HEK293 (cell line): ENCODE measurements around the gene OPCML.

ENCODE experiments used
- CTCF ChIA-PET: fragments of 350-600 bp; formaldehyde crosslinking; extraction: SDS; loops from one replicate; lab custom pipeline; 2021; ENCODE audit warnings: antibody characterized with exemption; lab: Yijun Ruan, JAX
- POLR2A ChIA-PET: fragments of 300-600 bp; formaldehyde crosslinking; extraction: SDS; loops from one replicate; lab custom pipeline; 2020; ENCODE audit warnings: antibody characterized with exemption, inconsistent platforms; lab: Yijun Ruan, JAX
- H3K27ac ChIP-seq: fragments of 200-500 bp; sonication (Bioruptor generic); 2 replicates; pipeline ENCODE4 v1.5.1; 2014; ENCODE audit warnings: low read depth, low read length, control low read depth, inconsistent platforms; ENCODE audit errors: extremely low read depth
- H3K36me3 ChIP-seq, 2 experiments: fragments of 200-500 bp in 1 of 2; sonication (Bioruptor generic) in 1 of 2; 1 replicate in 1 of 2; 2 replicates in 1 of 2; pipeline ENCODE4 v1.5.1; 2014 to 2017; ENCODE audit warnings: inconsistent platforms in 2 of 2, low read length in 2 of 2; ENCODE audit not compliant: control insufficient read depth in 2 of 2, insufficient read depth in 1 of 2
- H3K4me1 ChIP-seq: fragments of 200-500 bp; sonication (Bioruptor generic); 2 replicates; pipeline ENCODE4 v1.5.1; 2014; ENCODE audit warnings: mild to moderate bottlenecking, low read length, inconsistent platforms; ENCODE audit not compliant: control insufficient read depth, insufficient read depth
- H3K4me3 ChIP-seq: 2 replicates; pipeline ENCODE4 v1.5.1; 2011; ENCODE audit warnings: low read depth, mild to moderate bottlenecking, control low read depth, low read length, moderate library complexity
- H3K9me3 ChIP-seq: fragments of 200-500 bp; sonication (Bioruptor generic); 2 replicates; pipeline ENCODE4 v1.5.1; 2014; ENCODE audit warnings: low read depth, low read length, inconsistent platforms; ENCODE audit not compliant: control insufficient read depth, insufficient read depth
- BCL11A ChIP-seq: fragments of 450-650 bp; formaldehyde crosslinking; IDR thresholded peaks from 2 replicates; pipeline ENCODE4 v1.5.1; 2016; ENCODE audit warnings: low read depth, missing biosample characterization, missing genetic modification characterization
- IKZF3 ChIP-seq: fragments of 450-650 bp; IDR thresholded peaks from 2 replicates; pipeline ENCODE4 v1.5.0; 2018; ENCODE audit warnings: missing biosample characterization, mild to moderate bottlenecking, missing genetic modification characterization, moderate library complexity
- KLF7 ChIP-seq: fragments of 450-650 bp; formaldehyde crosslinking; IDR thresholded peaks from 2 replicates; pipeline ENCODE4 v1.5.1; 2016; ENCODE audit warnings: missing biosample characterization, missing genetic modification characterization, borderline replicate concordance
- PRDM2 ChIP-seq: fragments of 450-650 bp; formaldehyde crosslinking; IDR thresholded peaks from 2 replicates; pipeline ENCODE4 v1.5.1; 2016; ENCODE audit warnings: missing biosample characterization, missing genetic modification characterization, borderline replicate concordance
- ZNF112 ChIP-seq: fragments of 450-650 bp; formaldehyde crosslinking; IDR thresholded peaks from 2 replicates; pipeline ENCODE4 v1.5.0; 2017; ENCODE audit warnings: missing biosample characterization, missing genetic modification characterization
- ZNF140 ChIP-seq: fragments of 450-650 bp; formaldehyde crosslinking; IDR thresholded peaks from 2 replicates; pipeline ENCODE4 v1.5.1; 2016; ENCODE audit warnings: missing biosample characterization, missing genetic modification characterization
- ZNF266 ChIP-seq: fragments of 450-650 bp; formaldehyde crosslinking; IDR thresholded peaks from 2 replicates; pipeline ENCODE4 v1.5.1; 2016; ENCODE audit warnings: missing biosample characterization, missing genetic modification characterization, low read depth
- ZNF280C ChIP-seq: fragments of 450-650 bp; formaldehyde crosslinking; IDR thresholded peaks from 2 replicates; pipeline ENCODE4 v1.5.1; 2016; ENCODE audit warnings: missing biosample characterization, missing genetic modification characterization
- ZNF391 ChIP-seq: fragments of 450-650 bp; formaldehyde crosslinking; IDR thresholded peaks from 2 replicates; pipeline ENCODE4 v1.5.1; 2016; ENCODE audit warnings: low read depth, missing biosample characterization, missing genetic modification characterization, borderline replicate concordance
- ZNF521 ChIP-seq: fragments of 450-650 bp; formaldehyde crosslinking; IDR thresholded peaks from 2 replicates; pipeline ENCODE4 v1.5.1; 2017; ENCODE audit warnings: missing biosample characterization, mild to moderate bottlenecking, missing genetic modification characterization
- ZNF544 ChIP-seq: fragments of 450-650 bp; formaldehyde crosslinking; IDR thresholded peaks from 2 replicates; pipeline ENCODE4 v1.5.0; 2017; ENCODE audit warnings: missing biosample characterization, missing genetic modification characterization
- ZNF549 ChIP-seq: fragments of 450-650 bp; IDR thresholded peaks from 2 replicates; pipeline ENCODE4 v1.5.1; 2018; ENCODE audit warnings: missing biosample characterization, missing genetic modification characterization, mild to moderate bottlenecking, inconsistent platforms, moderate library complexity
- ZNF600 ChIP-seq: fragments of 450-650 bp; formaldehyde crosslinking; IDR thresholded peaks from 2 replicates; pipeline ENCODE4 v1.5.1; 2016; ENCODE audit warnings: missing biosample characterization, missing genetic modification characterization
- ZNF626 ChIP-seq: fragments of 450-650 bp; sonication (Bioruptor Pico); formaldehyde crosslinking; IDR thresholded peaks from 2 replicates; pipeline ENCODE4 v1.5.1; 2018; ENCODE audit warnings: missing biosample characterization, missing genetic modification characterization, inconsistent platforms
- ZNF654 ChIP-seq: fragments of 450-650 bp; formaldehyde crosslinking; IDR thresholded peaks from 2 replicates; pipeline ENCODE4 v1.5.1; 2016; ENCODE audit warnings: low read depth, missing biosample characterization, missing genetic modification characterization
- ZNF670 ChIP-seq: fragments of 450-650 bp; formaldehyde crosslinking; IDR thresholded peaks from 2 replicates; pipeline ENCODE4 v1.5.1; 2016; ENCODE audit warnings: missing biosample characterization, missing genetic modification characterization, low read depth
- ZNF677 ChIP-seq: fragments of 450-650 bp; IDR thresholded peaks from 2 replicates; pipeline ENCODE4 v1.5.0; 2018; ENCODE audit warnings: missing biosample characterization, mild to moderate bottlenecking, missing genetic modification characterization, moderate library complexity
- TF ChIP-seq, protein P1 (sequence below): fragments of 450-650 bp; formaldehyde crosslinking; IDR thresholded peaks from 2 replicates; pipeline ENCODE4 v1.5.1; 2017; ENCODE audit warnings: missing biosample characterization, missing genetic modification characterization
- TF ChIP-seq, protein P2 (sequence below): fragments of 450-650 bp; formaldehyde crosslinking; IDR thresholded peaks from 2 replicates; pipeline ENCODE4 v1.5.1; 2016; ENCODE audit warnings: missing biosample characterization, missing genetic modification characterization, borderline replicate concordance
- TF ChIP-seq, protein P3 (sequence below): fragments of 450-650 bp; formaldehyde crosslinking; IDR thresholded peaks from 2 replicates; pipeline ENCODE4 v1.5.1; 2016; ENCODE audit warnings: missing biosample characterization, missing genetic modification characterization

OPCML gene

DNA sequence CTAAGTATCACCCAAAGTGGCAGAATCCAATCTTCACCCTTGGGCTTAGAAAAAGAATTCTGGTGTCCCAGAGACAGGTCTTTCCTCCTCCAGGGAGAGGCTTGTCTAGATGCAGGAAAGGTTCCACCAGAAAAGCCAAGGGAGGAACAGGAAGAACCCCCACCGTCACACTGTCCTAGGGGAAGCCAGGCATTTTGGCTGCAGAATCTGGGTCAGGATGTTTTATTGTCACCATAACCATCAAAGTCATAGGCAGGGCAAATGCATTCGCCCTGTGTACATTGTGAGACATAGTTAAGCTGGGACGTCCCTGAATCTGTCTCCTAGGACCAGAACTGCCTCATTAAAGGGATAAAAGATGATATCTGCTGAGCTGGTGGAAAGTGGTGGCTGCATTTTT lies 590.5 kb downstream of the OPCML start:
- CTCF ChIA-PET = interaction anchor here (0.5 to 5.1 kb wide), 22 partner anchors 9 to 347 kb away, joined by 3 to 22 read pairs (median 4); no protein-coding TSS in a partner anchor
- H3K36me3 ChIP-seq = no peaks in the 10 kb centered on the region
- POLR2A ChIA-PET = no interaction called here
- no peak overlapping the region for H3K27ac ChIP-seq
- H3K4me1 ChIP-seq = no peaks in the 10 kb centered on the region
- no peaks in the 10 kb centered on the region for H3K9me3 ChIP-seq
- H3K4me3 ChIP-seq = no peak overlapping the region
- TF ChIP-seq ZNF266 (tag by site-specific recombination) (no peak), IKZF3 (no peak), ZNF521 (tag by site-specific recombination) (no peak), ZNF626 (tag by site-specific recombination) (no peak), BCL11A (tag by site-specific recombination) (no peak), ZNF670 (tag by site-specific recombination) (no peak), ZNF280C (no peak), ZNF549 (tag by site-specific recombination) (no peak), KLF7 (no peak)
- TF ChIP-seq, protein P1, sequence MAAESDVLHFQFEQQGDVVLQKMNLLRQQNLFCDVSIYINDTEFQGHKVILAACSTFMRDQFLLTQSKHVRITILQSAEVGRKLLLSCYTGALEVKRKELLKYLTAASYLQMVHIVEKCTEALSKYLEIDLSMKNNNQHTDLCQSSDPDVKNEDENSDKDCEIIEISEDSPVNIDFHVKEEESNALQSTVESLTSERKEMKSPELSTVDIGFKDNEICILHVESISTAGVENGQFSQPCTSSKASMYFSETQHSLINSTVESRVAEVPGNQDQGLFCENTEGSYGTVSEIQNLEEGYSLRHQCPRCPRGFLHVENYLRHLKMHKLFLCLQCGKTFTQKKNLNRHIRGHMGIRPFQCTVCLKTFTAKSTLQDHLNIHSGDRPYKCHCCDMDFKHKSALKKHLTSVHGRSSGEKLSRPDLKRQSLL = no peak

DNA sequence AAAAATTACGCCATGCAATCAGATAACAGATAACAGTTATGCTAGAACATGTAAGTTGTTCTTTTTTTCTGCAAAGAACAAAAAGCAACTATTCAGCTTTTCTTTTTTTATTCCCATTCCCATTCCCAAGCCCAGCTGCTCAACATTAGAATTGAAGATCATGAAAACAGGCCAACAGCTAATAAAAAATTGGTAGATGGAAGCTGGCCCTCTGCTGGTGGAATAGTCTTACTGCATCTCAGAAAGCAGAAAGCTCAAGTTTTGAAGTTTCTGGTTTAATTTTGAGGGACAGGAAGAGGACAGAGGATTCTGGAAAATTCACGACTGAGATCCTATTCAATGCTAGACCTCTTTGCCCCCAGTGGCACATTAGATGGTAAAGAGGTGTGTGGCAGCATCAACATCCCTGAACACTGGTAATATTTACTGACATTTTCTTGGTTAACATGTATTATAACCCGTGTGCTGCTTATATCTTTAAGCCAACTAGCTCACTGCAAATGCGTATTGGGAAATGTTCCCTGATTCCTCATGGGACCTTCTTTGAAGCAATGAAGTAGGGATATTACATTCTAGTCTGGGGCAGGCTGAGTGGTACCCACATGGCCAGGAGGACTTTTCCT lies 591.2 kb downstream of the OPCML start:
- no peak for TF ChIP-seq ZNF600 (tag by site-specific recombination)
- TF ChIP-seq, protein P2, sequence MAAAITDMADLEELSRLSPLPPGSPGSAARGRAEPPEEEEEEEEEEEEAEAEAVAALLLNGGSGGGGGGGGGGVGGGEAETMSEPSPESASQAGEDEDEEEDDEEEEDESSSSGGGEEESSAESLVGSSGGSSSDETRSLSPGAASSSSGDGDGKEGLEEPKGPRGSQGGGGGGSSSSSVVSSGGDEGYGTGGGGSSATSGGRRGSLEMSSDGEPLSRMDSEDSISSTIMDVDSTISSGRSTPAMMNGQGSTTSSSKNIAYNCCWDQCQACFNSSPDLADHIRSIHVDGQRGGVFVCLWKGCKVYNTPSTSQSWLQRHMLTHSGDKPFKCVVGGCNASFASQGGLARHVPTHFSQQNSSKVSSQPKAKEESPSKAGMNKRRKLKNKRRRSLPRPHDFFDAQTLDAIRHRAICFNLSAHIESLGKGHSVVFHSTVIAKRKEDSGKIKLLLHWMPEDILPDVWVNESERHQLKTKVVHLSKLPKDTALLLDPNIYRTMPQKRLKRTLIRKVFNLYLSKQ (tag by site-specific recombination) = no peak
- TF ChIP-seq ZNF654 (tag by site-specific recombination) = peak; percentile 28
- no peak for TF ChIP-seq ZNF677 (tag by site-specific recombination)
- TF ChIP-seq ZNF112 = no peak
- TF ChIP-seq ZNF391 = no peak
- no peak for TF ChIP-seq ZNF670 (tag by site-specific recombination)
- TF ChIP-seq ZNF140 (tag by site-specific recombination) = no peak
- TF ChIP-seq, all 188 proteins: peak for 1
- Histone ChIP-seq H3K4me1 (no peaks in the 10 kb centered on the region), H3K4me3 (no peak overlapping the region), H3K9me3 (no peaks in the 10 kb centered on the region), H3K27ac (no peak overlapping the region), H3K36me3 (no peaks in the 10 kb centered on the region)
- CTCF ChIA-PET = interaction anchor here (0.5 to 5.1 kb wide), 59 partner anchors 10 to 1073 kb away, joined by 3 to 22 read pairs (median 4); no protein-coding TSS in a partner anchor
- POLR2A ChIA-PET = no interaction called here

DNA sequence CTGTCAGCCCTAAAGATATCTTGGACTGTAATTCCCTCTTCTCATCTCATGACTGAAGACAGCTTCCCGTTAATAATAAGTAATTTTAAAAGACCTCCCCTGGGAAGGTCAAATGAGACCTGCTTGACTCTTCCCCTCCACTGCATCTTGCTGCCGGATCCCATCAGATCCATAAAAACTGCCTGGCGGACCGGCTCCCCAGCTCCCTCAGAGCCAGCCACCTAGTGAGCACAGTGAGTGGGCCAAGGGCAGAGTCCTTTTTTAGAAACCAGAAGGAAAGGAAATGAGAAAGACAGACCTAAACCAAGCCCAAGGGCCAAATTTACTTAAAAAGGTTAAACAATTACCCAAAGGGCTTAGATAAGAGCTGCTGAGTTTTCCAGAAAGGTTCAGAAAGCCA lies 595.3 kb downstream of the OPCML start:
- H3K9me3 ChIP-seq = no peaks in the 10 kb centered on the region
- POLR2A ChIA-PET = no interaction called here
- CTCF ChIA-PET = no interaction called here
- H3K4me1 ChIP-seq = no peaks in the 10 kb centered on the region
- H3K4me3 ChIP-seq = no peak overlapping the region
- H3K27ac ChIP-seq = no peak overlapping the region
- no peaks in the 10 kb centered on the region for H3K36me3 ChIP-seq
- no peak for TF ChIP-seq PRDM2 (tag by site-specific recombination)
- TF ChIP-seq, protein P3, sequence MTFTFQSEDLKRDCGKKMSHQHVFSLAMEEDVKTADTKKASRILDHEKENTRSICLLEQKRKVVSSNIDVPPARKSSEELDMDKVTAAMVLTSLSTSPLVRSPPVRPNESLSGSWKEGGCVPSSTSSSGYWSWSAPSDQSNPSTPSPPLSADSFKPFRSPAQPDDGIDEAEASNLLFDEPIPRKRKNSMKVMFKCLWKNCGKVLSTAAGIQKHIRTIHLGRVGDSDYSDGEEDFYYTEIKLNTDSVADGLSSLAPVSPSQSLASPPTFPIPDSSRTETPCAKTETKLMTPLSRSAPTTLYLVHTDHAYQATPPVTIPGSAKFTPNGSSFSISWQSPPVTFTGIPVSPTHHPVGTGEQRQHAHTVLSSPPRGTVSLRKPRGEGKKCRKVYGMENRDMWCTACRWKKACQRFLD (tag by site-specific recombination) = no peak
- no peak for TF ChIP-seq ZNF544 (tag by site-specific recombination)
